ENCODE measurements around the gene FXYD3. TPM values are rescaled to one million over a fixed set of nuclear protein-coding genes. Genes with fewer than 3 reads are reported as not detected.

FXYD3 gene
- total and polyA plus RNA-seq, 2 experiments from 2014 or later = 0.81 TPM; not detected in 1

GRCh38 chr19:35112995-35113688 lies 2.5 kb upstream of the FXYD3 start:
- H3K27ac ChIP-seq (ENCODE audit: low read depth) = no peak overlapping the region
- H3K4me3 Mint-ChIP-seq = no peak overlapping the region
- H3K4me2 ChIP-seq = no peak overlapping the region
- no peaks in the 10 kb centered on the region for H3F3A ChIP-seq (replicated peaks; ENCODE audit: low read depth)
- H3K9me3 Mint-ChIP-seq = no peaks in the 10 kb centered on the region; the same call in 2 of the 3 replicates
- no peaks in the 10 kb centered on the region for H3K9me2 ChIP-seq (ENCODE audit: insufficient read depth)
- no peaks in the 10 kb centered on the region for H3K27me3 ChIP-seq (ENCODE audit: insufficient read depth)
- H3K4me1 ChIP-seq (ENCODE audit: insufficient read depth) = peaks cover 20% of the 10 kb centered on the region
- TF ChIP-seq CREB1 (CRISPR knock-in tag; IDR thresholded peaks at IDR 0.05; ENCODE audit: low read depth) (no peak), NANOG (IDR thresholded peaks at IDR 0.05; ENCODE audit: borderline replicate concordance) (no peak), JUNB (IDR thresholded peaks at IDR 0.05; ENCODE audit: unreplicated experiment) (no peak), ETS1 (IDR thresholded peaks at IDR 0.05) (no peak), CTCF (conservative IDR thresholded peaks at IDR 0.05; ENCODE audit: low read depth in 2 of 2) (no peak), ZNF462 (CRISPR knock-in tag; IDR thresholded peaks at IDR 0.05) (no peak), REST (IDR thresholded peaks at IDR 0.05; ENCODE audit: unreplicated experiment) (no peak), EZH2phosphoT487 (IDR thresholded peaks at IDR 0.05; ENCODE audit: unreplicated experiment) (no peak), POLR2AphosphoS5 (IDR thresholded peaks at IDR 0.05; ENCODE audit: low read depth) (no peak), ZNF331 (CRISPR knock-in tag; IDR thresholded peaks at IDR 0.05; ENCODE audit: low read depth) (no peak), EZH2 (IDR thresholded peaks at IDR 0.05; ENCODE audit: low read depth, unreplicated experiment) (no peak), STAT1 (IDR thresholded peaks at IDR 0.05; ENCODE audit: unreplicated experiment) (no peak), ZNF114 (CRISPR knock-in tag; IDR thresholded peaks at IDR 0.05) (no peak)
- H3K36me3 Mint-ChIP-seq (ENCODE audit: low read depth) = no peaks in the 10 kb centered on the region
- DNase-seq (ENCODE audit: low spot score) (no peak), ATAC-seq (no peak)
- H3K27ac Mint-ChIP-seq = no peak overlapping the region
- H4K20me1 ChIP-seq (replicated peaks; ENCODE audit: insufficient read depth) = no peaks in the 10 kb centered on the region
- H3K4me3 ChIP-seq = no peak overlapping the region
- no peaks in the 10 kb centered on the region for H3K36me3 ChIP-seq (ENCODE audit: insufficient read depth)
- no peaks in the 10 kb centered on the region for H3K79me2 ChIP-seq (replicated peaks; ENCODE audit: insufficient read depth)
- no peak overlapping the region for H2AFZ ChIP-seq
- peaks cover 39% of the 10 kb centered on the region for H3K4me1 Mint-ChIP-seq
- H3K27me3 Mint-ChIP-seq (ENCODE audit: insufficient read depth, low read depth, poor library complexity) = peaks cover 24% of the 10 kb centered on the region

Measured in GM23338 (cell line).